Hematopoietic multipotent progenitor cell treated with erythropoietin and hydrocortisone succinate and interleukin-3 and kit ligand, for 15 days (in vitro differentiated cells): ENCODE data around the gene MUC13.

Experiments used
- DNase-seq: peaks from one replicate; pipeline ENCODE4 v3.0.0-alpha.2; 2015; ENCODE audit warnings: low spot score

MUC13 gene

DNA sequence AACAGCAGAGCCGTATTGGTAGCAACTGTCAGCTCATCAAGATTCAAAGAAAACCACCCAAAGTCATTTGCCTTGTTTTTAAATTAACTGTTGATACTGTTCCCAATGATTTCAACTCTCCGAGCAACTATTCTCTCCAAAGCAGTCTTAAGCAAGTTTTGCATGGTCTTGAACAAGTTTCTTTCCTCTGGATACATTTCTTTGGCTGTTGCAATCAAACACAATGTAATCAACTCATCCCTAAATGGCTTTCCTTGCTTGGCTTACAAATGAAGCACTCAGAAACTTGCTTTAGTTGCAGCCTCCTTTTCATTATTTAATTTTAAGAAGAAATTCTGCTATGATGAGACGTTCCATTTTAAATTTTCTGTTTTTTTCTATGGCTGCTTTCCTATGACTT lies 15.5 kb upstream of the MUC13 start:
- no peak for DNase-seq

DNA sequence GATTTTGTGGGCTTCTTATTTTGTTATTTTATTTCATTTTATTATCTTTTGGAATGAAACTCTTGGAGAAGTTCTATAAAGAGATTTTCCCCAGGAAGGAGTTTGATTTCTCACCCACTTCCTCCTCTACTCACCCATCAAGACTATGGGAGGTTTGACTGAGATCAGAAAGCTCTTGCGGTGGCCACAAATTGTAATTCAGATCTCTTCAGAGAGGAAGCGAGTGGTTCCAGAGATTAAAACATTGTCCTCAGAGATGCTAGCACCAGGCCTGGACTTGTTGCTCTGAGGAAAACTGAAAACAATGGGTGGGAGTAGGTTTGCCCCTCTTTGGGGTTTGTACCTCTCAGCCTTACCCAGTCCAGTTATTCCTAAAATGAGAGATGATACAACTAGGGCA lies 8.1 kb upstream of the MUC13 start:
- no peak for DNase-seq

DNA sequence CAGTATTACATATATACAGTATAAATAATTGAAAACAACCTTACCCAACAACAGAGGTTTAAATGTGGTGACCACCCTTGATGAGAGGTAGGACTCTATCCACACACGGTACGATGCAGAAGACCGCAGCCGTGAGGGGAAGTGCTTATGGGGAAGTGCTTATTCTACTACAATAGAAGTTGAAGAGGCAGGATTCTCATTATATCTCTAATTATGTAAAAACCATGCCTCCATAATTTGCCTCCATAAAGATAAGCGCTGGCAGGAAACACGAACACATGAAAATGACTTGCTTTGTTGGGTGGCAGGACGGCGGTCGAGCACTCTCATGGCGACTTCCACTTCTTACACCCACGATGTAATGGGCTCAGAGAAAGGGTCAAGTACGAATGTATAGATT lies 7.2 kb upstream of the MUC13 start:
- DNase-seq: no peak

DNA sequence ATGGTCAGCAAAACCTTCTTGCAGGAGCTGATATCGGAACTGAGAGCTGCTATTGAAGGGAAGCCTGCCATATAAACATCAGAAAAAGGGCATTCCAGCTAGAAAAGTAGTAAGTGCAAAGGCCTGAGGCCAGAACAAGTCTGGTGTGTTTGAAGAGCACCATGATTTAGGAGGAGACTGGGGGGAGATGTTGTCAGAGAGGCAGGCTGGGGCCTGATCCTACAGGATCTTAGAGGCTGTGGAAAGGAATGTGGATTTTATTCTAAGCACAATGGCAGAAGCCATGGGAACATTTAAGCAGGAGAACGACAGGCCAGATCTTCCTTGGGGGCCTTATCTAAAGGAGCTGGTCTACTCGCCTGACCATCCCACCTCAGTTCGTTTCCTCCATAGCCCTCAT lies 5.1 kb upstream of the MUC13 start:
- DNase-seq: no peak

DNA sequence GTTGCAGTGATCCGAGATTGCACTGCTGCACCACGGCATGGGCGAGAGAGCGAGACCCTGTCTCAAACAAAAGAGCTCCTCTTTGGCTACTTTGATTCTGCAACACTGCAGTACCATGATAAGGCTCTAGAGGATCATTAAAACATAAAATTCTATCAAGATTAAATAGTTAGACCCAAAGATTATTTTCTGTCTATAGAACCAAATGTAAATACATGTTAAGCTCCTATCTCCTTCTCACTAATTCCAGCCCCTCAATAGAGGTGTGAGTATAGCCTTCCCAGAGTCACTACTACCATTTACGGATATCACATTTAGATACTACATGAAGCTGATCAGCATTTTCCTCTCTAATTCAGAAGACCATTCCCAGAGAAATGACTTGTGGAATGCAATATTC lies 4.3 kb upstream of the MUC13 start:
- no peak for DNase-seq

DNA sequence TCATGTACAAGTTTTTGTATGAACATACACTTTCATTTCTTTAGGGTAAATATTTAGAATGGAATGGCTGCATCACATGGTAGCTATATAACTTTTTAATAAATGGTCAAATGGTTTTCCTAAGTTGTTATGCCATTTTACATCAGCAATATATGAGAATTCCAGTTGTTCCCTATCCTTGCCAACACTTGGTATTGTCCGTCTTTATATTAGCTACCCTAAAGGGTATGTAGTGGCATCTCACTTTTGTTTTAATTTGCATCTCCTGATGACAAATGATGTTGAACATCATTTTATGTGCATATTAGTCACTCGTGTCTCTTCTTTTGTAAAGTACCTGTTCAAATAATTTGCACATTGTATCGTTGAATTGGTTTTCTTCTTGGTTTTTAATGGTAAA lies 2.5 kb upstream of the MUC13 start:
- no peak for DNase-seq

DNA sequence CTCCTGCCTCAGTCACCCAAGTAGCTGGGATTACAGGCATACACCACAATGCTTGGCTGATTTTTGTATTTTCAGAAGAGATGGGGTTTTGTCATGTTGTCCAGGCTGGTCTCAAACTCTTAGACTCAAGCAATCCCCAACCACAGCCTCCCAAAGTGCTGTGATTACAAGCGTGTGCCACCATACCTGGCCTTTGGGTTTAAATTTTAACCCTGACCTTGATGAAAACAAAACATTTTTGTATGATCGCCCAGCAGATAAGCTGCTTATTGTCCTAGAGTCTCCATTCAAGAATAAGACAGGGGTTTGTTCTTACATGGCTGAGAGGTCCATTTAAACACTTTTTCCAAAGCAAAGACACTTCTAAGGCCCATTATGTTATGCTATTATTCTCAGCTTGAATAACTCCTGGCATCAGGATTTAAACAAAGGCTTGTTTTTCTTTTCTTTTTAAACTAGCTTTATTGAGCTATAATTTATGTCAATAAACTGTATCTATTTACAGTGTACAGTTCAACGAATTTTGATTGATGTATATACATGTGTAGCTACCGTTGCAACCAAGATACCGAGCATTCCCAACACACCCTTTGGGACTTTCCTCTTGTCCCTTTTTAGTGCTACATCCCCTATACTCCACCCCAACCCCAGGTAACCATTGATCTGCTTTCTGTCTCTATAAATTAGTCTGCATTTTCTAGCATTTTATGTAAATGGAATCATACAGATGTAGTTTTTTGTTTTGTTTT lies 1.4 kb upstream of the MUC13 start:
- DNase-seq: no peak

DNA sequence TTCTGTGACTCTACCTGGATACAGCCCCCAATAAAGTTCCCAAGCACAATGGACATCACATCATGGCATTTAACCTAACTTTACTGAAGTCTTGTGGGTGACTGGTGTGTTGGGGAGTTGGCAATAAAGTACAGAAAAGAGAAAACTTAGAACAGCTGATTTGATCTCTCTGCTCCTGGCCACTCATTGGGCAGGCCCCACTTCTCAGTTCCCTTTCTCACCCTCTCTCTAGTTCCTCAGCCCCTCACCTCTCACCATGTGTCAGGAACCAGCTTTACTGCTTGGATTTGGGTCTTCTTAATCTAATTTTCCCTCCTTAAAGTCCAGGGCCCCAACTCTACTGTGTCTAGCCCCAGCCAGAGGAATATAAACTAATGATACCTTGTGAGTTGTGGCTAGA lies 713 bp upstream of the MUC13 start:
- no peak for DNase-seq

DNA sequence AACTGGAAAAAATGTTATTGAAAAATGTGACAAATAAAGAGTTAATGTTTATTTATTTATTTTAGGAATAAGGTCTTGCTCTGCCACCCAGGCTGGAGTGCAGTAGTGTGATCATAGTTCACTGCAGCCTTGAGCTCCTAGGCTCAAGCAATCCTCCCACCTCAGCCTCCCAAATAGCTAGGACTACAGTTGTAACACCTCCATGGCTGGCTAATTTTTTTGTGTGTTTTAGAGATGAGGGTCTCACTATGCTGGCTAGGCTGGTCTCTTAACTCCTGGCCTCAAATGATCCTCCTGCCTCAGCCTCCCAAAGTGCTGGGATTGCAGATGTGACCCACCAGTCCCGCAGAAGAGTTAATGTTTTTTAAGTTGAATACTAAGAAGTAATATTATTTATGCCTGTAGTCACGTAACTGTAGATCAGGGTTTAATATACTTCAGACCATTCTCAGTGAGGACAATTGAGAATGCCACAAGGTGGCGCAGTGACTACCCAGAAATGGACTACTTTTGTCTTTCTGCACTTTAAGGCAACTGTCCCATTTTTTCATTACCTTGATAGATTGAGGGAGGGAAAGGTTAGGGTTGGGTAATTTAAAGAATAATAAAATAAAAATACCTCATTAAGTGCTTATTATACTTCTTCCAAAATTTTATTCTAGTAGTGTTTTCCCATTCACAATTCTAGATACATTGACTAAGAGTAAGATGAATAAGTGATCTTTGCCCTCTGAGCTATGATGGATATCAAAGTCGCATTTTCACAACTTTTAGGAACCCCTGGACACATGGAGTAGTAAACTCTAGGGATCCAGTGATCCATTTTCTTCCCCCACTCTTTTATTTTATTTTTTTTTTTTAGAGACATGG lies 6.0 kb downstream of the MUC13 start:
- DNase-seq: peak; percentile 49

DNA sequence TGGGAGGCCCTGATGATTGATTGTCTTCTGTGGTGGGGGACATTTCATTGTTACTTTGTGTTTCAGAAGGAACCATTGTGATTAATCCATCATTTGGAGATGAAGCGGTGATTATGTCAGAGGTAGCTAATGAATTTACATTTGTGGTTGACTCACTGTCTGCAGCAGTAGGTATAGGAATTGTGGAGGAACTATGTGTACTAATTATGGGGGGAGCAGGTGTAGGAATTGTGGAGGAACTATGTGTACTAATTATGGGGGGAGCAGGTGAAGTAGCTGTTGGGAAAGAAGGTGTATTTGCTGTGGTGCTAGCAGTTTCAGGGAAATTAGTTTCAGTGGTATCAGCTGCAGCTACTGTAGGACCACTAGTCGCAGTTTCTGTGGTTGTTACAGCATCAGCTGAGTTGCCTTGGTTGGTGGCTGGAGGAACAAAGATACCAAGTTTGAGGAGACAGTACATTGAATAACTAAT lies 6.9 kb downstream of the MUC13 start:
- no peak for DNase-seq

DNA sequence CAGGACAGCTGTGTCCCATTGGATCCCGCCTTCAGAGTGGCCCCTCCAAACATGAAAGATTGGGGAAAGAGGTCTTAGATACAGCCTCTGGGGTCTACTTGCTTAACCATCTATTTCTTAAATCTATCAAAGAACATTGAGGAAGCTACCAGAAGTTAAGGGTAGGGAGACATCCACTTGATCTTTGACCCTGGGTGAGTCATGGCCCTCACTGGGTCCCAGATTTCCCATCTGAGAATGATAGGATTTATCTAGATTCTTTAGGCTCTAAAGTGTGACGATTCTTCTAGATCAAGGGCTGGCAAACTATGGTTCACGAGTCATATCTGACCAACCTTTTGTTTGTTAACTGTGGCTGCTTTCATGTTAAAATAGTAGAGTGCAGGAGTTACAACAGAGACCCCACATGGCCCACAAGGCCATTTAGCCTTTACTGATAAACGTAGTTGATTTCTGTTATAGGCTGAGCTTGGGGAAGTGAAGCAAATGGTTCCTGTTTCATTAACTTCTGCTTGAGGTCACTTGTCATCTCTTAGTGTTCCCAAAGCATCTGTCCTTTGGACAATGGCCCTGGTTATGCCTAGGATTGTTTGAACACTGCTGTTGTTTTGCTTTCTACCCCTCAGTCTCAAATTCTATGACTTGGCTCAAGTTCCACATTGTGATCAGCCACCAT lies 8.0 kb downstream of the MUC13 start:
- no peak for DNase-seq

DNA sequence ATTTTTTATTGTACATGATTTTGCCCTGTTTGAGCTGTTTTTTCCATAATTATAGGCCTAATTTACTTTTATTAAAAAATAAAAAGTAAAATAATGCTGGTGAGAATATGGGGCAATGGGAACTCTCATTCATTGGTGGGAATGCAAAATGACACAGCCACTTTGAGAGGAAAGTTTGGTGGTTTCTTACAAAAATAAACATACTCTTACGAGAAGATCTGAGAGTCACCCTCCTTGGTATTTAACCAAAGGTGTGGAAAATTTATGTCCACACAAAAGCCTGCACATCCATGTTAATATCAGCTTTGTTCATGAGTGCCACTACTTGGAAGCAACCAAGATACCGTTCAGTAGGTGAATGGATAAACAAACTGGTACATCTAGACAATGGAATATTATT lies 9.8 kb downstream of the MUC13 start:
- DNase-seq: no peak

DNA sequence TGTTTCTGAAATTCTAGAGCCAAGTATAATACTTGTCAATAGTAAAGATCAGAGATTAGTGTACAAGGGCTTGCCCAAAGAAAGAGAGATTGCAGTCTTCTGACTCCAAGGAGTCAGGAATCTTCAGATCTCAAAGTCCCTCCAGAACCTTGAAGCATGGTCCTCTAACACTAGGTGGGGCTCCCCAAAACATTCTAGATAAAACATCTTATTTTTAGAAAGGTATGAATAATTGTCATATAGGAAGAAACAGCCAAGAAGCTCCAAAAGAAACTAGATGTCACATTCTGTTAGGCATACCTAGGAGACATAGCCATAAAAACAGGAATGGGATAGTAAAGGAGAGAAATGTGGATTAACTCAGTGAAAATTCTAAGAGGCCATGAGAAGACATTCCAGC lies 10.7 kb downstream of the MUC13 start:
- no peak for DNase-seq

DNA sequence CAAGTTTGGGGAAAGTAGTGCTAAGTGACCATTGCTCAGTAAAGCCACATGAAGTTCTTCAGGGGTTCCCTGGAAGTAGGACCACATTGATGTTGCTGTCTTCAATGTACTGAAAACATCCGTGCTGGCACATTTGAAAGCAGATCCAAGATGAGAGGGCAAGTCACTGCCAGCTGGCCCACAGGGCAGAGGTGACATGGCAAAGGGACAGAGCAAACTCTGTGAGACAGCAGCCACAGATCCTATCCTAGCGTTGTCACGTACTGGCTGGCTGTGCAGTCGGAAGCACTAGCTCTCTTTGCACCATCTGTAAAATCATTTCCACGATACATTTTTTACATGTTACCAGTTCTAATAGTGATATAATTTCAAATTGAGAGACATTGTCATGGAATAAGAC lies 13.8 kb downstream of the MUC13 start:
- no peak for DNase-seq

DNA sequence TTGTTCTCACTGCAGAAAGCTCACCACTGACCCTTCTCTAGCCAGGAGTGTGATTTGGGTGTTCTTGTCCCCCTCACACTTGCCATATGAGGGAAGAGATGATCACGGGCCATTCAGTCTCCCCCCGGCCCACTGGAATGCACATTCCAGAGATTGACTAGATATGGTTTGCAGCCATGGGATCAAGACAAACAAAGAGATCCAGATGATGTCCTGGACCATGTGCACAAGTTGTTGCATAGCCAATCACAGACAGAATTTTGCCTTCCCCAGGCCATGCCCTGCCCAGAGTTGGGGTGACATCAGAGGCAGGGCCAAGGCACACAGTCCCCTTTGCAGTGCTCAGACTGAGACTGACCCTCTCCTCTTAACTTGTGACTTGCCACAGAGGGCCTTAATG lies 14.8 kb downstream of the MUC13 start:
- DNase-seq: no peak

DNA sequence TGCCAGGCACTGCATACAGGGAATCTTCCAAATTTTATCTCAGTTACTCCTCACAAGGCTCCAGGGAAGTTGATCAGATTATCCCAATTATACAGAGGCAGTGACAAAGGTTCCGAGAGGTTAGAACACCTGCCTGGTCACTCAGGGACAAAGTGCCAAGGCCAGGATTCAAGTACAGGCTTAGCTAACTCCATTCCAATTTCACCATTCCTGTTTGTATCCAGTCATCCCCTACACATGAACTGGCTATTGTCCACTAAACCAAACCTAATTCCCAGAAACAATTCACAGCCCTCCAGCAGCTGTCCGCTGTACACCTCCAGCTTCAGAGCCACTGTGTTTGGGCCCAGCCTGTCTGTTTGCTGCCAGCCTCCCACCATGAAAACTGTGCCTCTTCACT lies 16.0 kb downstream of the MUC13 start:
- no peak for DNase-seq

DNA sequence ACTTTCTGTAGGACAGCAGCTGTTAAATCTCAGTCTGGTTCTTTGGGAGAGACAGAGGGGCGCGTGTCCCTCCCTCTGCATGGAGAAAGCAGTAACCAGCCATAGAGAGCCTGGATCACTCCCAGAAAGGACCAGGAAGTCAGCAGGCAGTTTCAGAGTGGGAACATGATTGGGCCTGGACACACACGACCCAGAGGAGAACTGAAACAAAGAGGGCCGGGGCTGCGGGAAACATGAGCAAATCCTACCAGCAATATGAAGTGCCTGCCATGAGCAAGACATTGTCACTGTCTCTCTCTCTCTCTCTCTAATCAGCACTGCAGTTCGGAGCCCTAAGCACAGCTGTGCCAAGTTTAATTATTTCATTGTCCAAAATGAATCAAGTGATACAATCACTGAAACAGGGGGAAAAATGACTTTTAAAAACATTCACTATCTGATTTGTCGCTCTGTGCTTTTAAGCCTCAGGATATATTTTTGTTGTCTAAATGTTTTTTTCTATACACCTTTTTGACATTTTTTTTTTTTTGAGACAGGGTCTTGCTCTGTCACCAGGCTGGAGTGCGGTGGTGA lies 17.6 kb downstream of the MUC13 start:
- DNase-seq: no peak

DNA sequence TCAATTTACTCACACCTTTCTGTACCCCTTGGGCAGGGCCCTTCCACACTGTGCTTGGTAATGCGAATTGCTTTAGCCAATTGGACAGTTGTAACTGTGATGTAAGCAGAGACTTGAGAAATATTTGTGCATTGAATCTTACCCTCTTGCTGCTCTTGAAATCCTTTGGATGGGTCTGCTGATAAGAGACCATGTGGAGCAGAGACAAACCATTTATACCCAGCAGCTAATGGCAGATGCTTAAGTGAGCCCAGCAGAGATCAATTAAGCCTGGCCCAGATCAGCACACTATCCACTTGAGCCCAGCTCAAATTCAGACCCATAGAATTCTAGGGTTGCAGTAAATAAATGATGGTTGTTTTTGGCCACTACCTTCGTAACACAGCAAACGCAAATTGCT lies 19.3 kb downstream of the MUC13 start:
- DNase-seq: no peak

DNA sequence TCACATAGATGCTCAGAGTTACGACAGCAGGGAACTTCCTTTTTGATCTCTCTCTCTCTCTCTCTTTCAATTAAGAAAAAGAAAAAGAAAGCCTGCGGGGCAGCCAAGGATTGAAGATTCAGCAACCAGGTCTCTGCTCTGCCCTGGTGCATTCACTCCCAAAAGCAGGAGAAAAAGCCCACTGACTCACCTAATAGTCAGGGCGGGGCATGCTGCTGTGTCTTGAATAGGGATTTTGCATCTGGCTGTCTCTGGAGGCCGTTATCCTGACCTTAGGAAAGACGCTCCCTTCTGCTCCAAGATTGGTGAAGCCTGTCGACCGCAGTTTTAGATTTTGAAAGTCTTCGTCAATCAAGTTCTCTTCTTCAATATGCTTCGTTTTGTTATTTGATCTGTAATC lies 26.6 kb downstream of the MUC13 start:
- DNase-seq: no peak

DNA sequence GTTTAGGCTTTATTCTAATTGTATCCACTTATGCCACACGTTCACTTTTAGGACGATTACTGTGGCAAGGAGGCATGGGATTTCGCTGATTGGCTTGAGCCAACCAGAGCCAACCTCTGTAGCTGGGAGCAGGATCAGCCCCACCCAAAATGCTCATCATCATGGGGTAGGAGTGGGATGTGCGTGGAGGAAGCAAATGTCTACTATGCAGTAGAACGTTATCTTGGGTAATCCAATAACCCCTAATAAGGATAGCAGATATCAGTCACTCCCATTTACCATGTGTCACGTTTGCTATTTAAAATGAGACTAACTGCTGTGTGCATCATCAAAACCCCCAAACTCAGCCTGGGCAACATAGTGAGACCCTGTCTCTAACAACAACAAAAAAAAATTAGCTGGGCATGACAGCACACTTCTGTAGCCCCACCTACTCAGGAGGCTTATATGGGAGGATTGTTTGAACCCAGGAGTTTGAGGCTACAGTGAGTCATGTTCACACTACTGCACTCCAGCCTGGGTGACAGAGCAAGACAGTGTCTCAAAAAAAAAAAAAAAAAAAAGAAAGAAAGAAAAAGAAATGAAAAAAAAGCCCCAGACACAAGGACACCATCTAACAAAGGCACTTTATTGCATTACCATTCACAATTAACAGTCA lies 29.6 kb downstream of the MUC13 start:
- DNase-seq: no peak

DNA sequence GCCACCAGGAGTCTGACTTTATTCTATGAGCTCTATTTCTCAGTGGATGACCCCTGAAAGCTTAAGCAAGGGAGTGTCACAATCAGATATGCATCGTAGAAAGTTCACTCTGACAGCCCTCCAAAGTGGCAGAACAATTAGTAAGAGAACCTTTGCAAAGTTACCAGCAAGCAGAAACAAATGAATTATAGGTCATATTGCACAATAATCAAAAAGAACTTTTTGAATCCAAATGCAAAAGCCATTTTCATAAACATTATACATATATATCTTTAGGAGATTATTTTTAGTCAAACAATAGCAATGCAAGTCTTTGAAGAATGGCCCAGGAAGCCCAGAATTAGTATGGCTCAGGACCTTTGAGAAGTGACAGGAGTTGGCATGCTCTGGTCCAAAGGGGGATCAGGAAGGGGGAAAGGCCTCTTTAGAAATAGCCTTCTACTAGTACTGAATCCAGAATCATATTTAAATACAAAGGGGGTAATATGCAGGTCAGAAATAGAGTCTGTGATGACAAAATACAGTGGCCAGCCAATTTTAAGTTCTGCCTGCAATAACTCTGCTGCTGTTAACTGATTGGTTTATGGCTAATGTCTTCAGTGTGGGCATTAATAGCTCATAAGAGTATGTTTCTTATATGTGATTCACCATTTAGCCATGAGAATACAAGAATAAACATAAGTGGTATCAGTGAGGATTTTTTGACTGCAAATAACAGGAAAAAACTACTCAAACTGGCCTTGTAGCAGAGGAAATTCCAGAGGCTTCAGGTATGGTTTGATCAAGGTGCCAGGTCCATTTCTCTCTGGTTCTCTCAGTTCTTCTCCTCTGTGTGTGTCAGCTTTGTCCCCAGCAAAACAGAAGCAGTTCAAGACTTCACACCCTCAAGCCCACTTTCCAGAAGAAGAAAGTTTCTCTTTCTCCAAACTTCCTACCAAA lies 30.4 kb downstream of the MUC13 start:
- no peak for DNase-seq
